OCI-LY7 (cell line): ENCODE measurements around the gene VDR. TPM values are rescaled to one million over a fixed set of nuclear protein-coding genes. Genes with fewer than 3 reads are reported as not detected.

Experiments used
- BruUV-seq: library from RNA; stranded (reverse); fragments of 400-500 nt; replicated peaks from 2 replicates; lab custom pipeline; 2021; lab: Mats Ljungman, UMichigan
- CTCF ChIA-PET: fragments of 300-600 bp; sonication (Branson Sonifier 250); formaldehyde crosslinking; loops from one replicate; lab custom pipeline; 2022; ENCODE audit warnings: antibody characterized with exemption; ENCODE audit not compliant: unreplicated experiment; lab: Charles Lee
- POLR2A ChIA-PET: fragments of 300-600 bp; sonication (Branson Sonifier 250); formaldehyde crosslinking; loops from one replicate; lab custom pipeline; 2022; ENCODE audit warnings: antibody characterized with exemption; lab: Charles Lee
- DNase-seq: peaks from one replicate; pipeline ENCODE4 v3.0.0-alpha.2; 2015; ENCODE audit warnings: low spot score
- H2AFZ ChIP-seq: fragments of 200-600 bp; sonication (generic), shearing (Covaris generic); 2 replicates; pipeline ENCODE4 v1.6.1; 2014; ENCODE audit warnings: mild to moderate bottlenecking, antibody characterized with exemption, low read length, moderate library complexity
- H3K27ac ChIP-seq: fragments of 200-600 bp; sonication (generic); 2 replicates; pipeline ENCODE4 v1.5.1; 2014; ENCODE audit warnings: mixed run types, low read depth, mild to moderate bottlenecking, moderate library complexity, low read length, inconsistent platforms; ENCODE audit not compliant: poor library complexity, severe bottlenecking
- H3K36me3 ChIP-seq: fragments of 200-600 bp; sonication (generic); 2 replicates; pipeline ENCODE4 v1.6.1; 2014; ENCODE audit warnings: mild to moderate bottlenecking, antibody characterized with exemption, low read length, moderate library complexity, mixed read lengths; ENCODE audit not compliant: insufficient read depth
- H3K4me1 ChIP-seq: fragments of 200-600 bp; sonication (generic); 2 replicates; pipeline ENCODE4 v1.5.1; 2014; ENCODE audit warnings: mild to moderate bottlenecking, low read length; ENCODE audit not compliant: insufficient read depth, poor library complexity, severe bottlenecking
- H3K4me2 ChIP-seq: fragments of 200-600 bp; sonication (generic); 2 replicates; pipeline ENCODE4 v1.6.1; 2014; ENCODE audit warnings: mild to moderate bottlenecking, low read length
- H3K4me3 ChIP-seq: fragments of 200-600 bp; sonication (generic); 2 replicates; pipeline ENCODE4 v1.5.1; 2014; ENCODE audit warnings: mild to moderate bottlenecking, low read depth, low read length; ENCODE audit not compliant: poor library complexity, severe bottlenecking
- H3K79me2 ChIP-seq: fragments of 200-600 bp; sonication (generic); 2 replicates; pipeline ENCODE4 v1.6.1; 2016; ENCODE audit warnings: low read depth, mild to moderate bottlenecking, low read length, moderate library complexity, mixed read lengths; ENCODE audit not compliant: insufficient read depth
- H3K9me2 ChIP-seq: fragments of 200-600 bp; sonication (generic); 2 replicates; pipeline ENCODE4 v1.6.1; 2016; ENCODE audit warnings: mild to moderate bottlenecking, low read length, mixed read lengths; ENCODE audit not compliant: insufficient read depth
- H3K9me3 ChIP-seq: fragments of 200-600 bp; sonication (generic); 2 replicates; pipeline ENCODE4 v1.6.1; 2014; ENCODE audit warnings: mild to moderate bottlenecking, mixed run types, low read length, mixed read lengths
- H4K20me1 ChIP-seq: fragments of 200-600 bp; sonication (generic); 2 replicates; pipeline ENCODE4 v1.6.1; 2014; ENCODE audit warnings: mild to moderate bottlenecking, antibody characterized with exemption, low read length, moderate library complexity, mixed read lengths; ENCODE audit not compliant: insufficient read depth
- CTCF ChIP-seq: fragments of 200-600 bp; sonication (generic); conservative IDR thresholded peaks from 2 replicates; pipeline ENCODE4 v1.5.1; 2014; ENCODE audit warnings: mild to moderate bottlenecking, antibody characterized with exemption, low read length, moderate library complexity, mixed read lengths
- EZH2phosphoT487 ChIP-seq: fragments of 200-600 bp; sonication (generic); IDR thresholded peaks from 2 replicates; pipeline ENCODE4 v1.6.1; 2018; ENCODE audit warnings: low read depth, borderline replicate concordance, mild to moderate bottlenecking, mixed run types, antibody characterized with exemption, low read length, moderate library complexity, mixed read lengths
- intact Hi-C: fragments of 100-400 bp; cut with micrococcal nuclease; formaldehyde crosslinking; loops from one replicate; pipeline ENCODE4 v1.10.0; 2022; ENCODE audit not compliant: unreplicated experiment
- total RNA-seq, 2 experiments: library from RNA; depleted of rRNA in 1 of 2; stranded (reverse); fragments of >200 nt in 1 of 2; shearing (Covaris generic) in 1 of 2; gene quantifications; 2 replicates each; pipeline ENCODE4 v1.2.3, GENCODE V29; 2014 to 2022

The VDR gene
- total RNA-seq, 2 experiments from 2014 or later = 1.9 to 5.4 TPM

GRCh38 chr12:47846294-47846996 is 58.3 kb downstream of the VDR start:
- Histone ChIP-seq H3K4me1 (no peaks in the 10 kb centered on the region), H4K20me1 (no peaks in the 10 kb centered on the region), H3K36me3 (no peaks in the 10 kb centered on the region), H3K9me3 (no peaks in the 10 kb centered on the region), H3K9me2 (no peaks in the 10 kb centered on the region), H2AFZ (no peak overlapping the region), H3K79me2 (no peaks in the 10 kb centered on the region), H3K4me3 (no peak overlapping the region), H3K27ac (no peak overlapping the region), H3K4me2 (no peak overlapping the region)
- intact Hi-C loops = no loop called here
- BruUV-seq = no TSS peak
- ChIA-PET POLR2A (interaction anchor here (0.9 kb wide), 1 partner anchor 54 kb away, joined by 4 read pairs; no protein-coding TSS in a partner anchor), CTCF (no interaction called here)
- no peak for DNase-seq
- no peak for TF ChIP-seq CTCF
- TF ChIP-seq EZH2phosphoT487 = no peak

- Histone ChIP-seq H2AFZ (no peak overlapping the region), H4K20me1 (no peaks in the 10 kb centered on the region), H3K9me2 (no peaks in the 10 kb centered on the region), H3K4me1 (no peaks in the 10 kb centered on the region), H3K9me3 (no peaks in the 10 kb centered on the region), H3K27ac (no peak overlapping the region), H3K36me3 (no peaks in the 10 kb centered on the region), H3K4me2 (no peak overlapping the region), H3K4me3 (no peak overlapping the region), H3K79me2 (no peaks in the 10 kb centered on the region)
- DNase-seq = no peak
- TF ChIP-seq EZH2phosphoT487 (no peak), CTCF (no peak)
- intact Hi-C loops = no loop called here
- BruUV-seq = no TSS peak
- CTCF ChIA-PET = no interaction called here
- POLR2A ChIA-PET = no interaction called here
Observed at GRCh38 chr12:47845081-47845480, 59.7 kb downstream of the VDR start.

- no peaks in the 10 kb centered on the region for H3K79me2 ChIP-seq
- no peak overlapping the region for H2AFZ ChIP-seq
- CTCF ChIA-PET = no interaction called here
- H3K4me1 ChIP-seq = no peaks in the 10 kb centered on the region
- no peak overlapping the region for H3K4me3 ChIP-seq
- no peaks in the 10 kb centered on the region for H3K9me3 ChIP-seq
- no TSS peak for BruUV-seq
- no peaks in the 10 kb centered on the region for H3K36me3 ChIP-seq
- intact Hi-C loops = no loop called here
- H3K9me2 ChIP-seq = no peaks in the 10 kb centered on the region
- H4K20me1 ChIP-seq = no peaks in the 10 kb centered on the region
- no peak overlapping the region for H3K27ac ChIP-seq
- no peak for DNase-seq
- H3K4me2 ChIP-seq = no peak overlapping the region
- POLR2A ChIA-PET = no interaction called here
- no peak for TF ChIP-seq EZH2phosphoT487
- no peak for TF ChIP-seq CTCF
Observed at GRCh38 chr12:47844264-47845019, 60.4 kb downstream of the VDR start.
